T-helper 1 cell (primary cell): ENCODE measurements around the gene FTSJ3.

Source experiments
- DNase-seq, 5 donors: peaks; one replicate each; pipeline ENCODE4 v3.0.0-alpha.2; 2012 to 2020

Gene FTSJ3

DNA sequence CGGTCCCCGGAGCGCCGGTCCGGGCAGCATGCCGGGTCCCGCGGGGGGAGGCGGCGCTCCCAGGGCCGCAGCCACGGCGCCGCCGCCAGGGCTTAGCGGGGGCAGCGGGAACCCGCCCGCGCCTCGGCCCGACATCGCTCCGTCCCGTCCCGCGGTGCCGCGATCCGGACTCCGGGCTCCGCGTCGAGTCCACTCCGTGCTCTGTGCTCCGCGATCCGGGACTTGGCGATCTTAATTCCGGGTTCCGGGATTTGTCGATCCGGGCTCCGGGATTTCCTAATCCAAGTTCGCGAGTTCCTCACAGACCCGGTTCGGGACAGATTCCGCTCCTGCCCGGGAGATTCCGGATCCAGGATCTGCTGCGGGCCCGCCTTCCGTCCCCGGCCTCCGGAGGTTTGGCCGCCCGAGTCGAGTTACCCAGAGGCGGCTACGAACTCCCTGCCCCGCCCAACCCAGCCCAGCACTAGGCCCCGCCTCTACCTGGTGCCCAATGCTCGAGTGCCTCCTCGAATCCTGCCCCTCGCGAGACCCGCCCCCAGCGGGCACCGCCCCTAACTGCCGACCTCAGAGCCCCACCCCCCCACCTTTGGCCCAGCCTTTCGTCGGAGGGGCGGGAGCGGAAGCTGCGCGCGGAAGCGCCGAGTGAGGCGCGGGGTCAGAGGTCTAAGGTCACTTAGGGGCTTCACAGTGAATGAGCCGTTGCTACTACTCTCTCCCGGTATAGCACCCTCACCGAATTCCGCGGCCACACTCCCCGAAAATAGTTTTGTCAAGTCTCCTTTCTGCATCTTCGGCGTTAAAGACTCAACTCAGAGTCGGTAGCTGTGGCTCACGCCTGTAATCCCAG is 15.3 kb upstream of the FTSJ3 start, which contains the start of gene SMARCD2:
SMARCD2 (minus strand) TSS at position 146 of the 847 bp plus-strand sequence; CDS start at position 135, 11 bp downstream.
- peak; percentile 99 for DNase-seq

DNA sequence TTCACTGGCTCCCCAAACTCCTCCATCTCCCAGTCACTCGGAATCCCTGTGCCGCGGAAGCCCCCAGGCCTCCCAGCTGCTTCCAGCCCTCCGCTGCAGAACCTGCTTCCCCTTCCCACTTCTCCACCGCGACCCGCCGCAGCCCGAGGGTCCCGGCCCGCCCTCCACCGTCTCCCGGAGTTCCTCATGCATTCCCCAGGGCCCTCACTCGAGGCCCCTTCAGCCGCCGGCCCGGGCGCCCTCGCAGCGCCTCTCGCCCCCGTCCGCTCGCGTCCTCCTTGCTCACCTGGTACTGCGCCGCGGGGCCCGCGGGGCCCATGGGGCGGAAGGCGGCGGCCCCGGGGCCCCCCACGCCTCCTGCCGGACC is 14.7 kb upstream of the FTSJ3 start:
- DNase-seq, result no peak

- no peak for DNase-seq
Measured at GRCh38 chr17:63841350-63842172, 14.1 kb upstream of the FTSJ3 start.

DNA sequence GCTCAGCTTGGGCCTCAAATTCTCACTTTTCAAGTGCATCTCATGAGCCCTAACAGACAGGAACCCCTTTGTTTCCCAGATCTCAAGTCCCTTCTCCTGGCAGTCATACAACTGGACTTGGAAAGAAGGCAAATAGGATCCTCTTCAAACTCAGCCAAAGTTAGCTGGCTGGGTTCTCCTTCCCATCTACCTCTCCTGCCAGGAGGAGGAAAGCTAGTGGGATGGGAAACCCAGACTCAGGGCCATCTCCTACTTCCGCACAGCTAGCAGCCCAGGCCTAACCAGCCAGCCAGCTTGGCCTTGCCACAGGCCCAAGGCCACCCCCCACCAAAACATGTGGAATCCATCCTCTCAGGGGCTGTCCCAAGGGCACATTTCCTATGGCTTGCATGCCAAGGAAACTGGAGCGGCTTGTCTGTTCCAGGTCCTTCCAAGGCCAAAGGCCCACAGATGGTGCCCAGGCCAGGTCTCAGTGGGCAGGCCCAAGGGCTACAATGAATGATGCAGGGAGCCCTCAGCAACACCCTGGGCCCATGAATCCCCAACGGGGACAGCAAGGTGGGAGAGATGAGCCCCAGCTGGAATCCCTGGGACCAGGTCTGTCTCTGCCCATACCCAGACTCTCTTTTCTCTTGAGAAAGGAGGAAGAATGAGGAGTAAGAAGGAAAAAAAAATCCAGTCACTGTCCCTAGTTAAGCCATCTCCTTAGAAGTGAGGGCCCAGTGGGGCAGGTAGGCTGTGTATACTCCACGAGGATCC is 13.3 kb upstream of the FTSJ3 start:
- DNase-seq, result no peak

DNA sequence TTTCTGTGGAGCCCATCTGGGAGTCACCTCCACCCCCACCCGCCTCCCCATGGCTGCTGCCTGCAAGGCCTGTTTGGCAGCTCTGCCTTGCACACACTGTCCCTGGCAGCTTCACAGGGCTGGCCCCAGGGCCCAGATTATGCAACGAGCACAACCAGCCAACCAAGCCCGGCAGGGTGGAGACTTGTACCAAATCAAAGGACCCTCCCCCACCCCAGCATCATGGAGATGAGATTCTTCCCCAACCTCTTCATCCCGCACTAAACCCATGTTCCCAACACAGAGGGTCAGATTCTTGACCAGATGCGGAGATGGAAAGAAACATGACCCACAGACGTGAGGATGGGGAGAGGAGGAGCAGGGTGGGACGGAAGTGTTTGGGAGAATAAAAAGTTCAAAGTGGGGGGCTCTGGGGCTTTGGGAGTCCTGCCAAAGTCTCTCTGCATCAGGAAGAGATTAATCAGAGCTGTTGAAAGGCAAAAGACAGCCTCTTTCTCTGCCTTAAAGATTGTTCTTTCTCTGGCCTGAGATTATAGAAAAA is 11.2 kb upstream of the FTSJ3 start:
- no peak for DNase-seq

DNA sequence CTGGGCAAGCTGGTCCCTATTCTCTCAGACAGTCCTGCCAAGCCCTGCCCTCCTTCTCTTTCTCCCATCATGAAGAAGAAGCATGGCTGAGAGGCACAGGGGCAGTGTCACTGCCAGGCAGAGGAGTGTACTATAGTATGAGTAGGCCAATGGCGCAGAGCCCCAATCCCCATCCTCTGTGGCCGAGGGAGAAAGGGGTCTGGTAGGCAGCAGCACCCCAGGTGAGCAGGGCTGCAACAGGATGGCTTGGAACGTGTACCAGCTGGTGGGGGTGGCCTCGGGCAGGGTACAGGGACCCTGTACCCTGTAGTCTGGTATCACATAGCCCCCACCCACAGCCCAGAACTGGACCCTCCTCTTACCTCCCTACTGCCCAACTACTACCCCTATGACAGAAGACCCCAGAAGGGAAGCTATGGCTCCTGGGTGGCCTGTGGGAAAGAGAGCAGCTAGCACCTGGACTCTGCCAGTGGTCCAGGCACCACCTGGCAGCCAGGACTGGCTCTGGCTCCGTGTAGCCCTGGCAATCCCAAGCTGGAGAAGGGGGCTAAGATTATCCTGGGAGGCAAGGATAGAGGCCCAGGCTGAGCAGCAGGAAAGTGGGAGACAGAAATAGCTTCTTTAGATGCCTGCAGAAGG is 10.6 kb upstream of the FTSJ3 start:
- DNase-seq, result no peak

DNA sequence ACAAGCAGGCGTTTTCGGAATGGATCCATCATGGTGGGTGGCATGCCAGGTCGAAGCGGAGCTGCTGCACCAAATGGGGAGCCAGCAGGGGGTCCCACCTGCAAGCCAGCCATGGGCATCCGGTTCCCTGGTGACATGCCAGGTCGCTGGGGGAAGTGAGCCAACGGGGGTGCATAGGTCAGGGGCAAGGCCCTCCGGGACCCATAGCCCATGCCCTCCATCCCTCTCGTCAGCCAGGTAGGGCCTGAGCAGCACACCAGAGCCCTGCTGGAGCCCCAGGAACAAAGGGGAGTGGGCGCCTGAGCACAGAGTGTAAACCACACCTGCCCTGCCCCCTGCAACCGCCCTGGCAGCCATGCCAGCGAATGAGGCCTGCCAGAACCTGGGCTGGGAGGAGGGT is 10.0 kb upstream of the FTSJ3 start:
- DNase-seq, result no peak

- DNase-seq, result no peak
Measured at GRCh38 chr17:63836811-63837210, 9.3 kb upstream of the FTSJ3 start.

- no peak for DNase-seq
Measured at GRCh38 chr17:63835167-63835720, 7.8 kb upstream of the FTSJ3 start.

GRCh38 chr17:63834431-63835166 is 7.1 kb upstream of the FTSJ3 start:
- peak in 4 of 5 donors; percentile 41 to 72 (median 42) for DNase-seq

- DNase-seq, result no peak
Measured at GRCh38 chr17:63833741-63834373, 6.4 kb upstream of the FTSJ3 start.

DNA sequence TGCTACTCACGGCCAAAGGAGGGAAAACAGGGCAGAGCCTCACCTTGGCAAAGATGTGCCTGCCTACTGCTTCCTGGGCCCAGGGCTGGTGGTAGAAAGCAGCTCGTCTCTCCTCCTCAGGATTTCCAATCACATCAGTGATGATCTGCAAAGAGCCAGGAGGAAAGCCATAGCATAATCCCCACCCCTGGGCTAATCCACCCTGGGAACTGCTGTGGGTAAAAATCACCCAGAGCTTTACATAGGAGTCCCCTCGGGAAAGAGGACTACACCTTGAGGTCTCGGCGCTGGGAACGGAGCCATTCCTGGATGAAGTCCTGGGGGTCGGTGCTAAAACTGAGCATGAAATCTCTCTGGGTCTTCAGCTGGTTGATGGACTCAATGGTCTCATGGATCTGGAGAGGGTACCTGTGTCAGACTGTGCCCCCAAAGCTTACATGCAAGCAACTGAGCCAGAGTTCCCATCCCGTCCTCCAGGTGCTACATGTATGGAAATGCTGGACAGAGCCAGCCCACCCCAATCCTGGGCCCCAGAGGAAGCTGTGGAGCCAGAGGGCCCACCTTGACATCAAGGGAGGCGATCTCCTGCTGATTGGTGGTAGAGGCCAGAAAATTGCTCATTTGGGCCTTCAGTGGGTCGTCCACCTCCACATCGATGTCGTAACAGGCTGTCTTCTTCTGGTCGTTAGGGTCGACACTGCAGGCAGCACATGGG is 5.7 kb upstream of the FTSJ3 start:
- DNase-seq, result no peak

- no peak for DNase-seq
Measured at GRCh38 chr17:63832455-63832854, 5.0 kb upstream of the FTSJ3 start.

- DNase-seq, result no peak
Measured at GRCh38 chr17:63832014-63832413, 4.6 kb upstream of the FTSJ3 start.

DNA sequence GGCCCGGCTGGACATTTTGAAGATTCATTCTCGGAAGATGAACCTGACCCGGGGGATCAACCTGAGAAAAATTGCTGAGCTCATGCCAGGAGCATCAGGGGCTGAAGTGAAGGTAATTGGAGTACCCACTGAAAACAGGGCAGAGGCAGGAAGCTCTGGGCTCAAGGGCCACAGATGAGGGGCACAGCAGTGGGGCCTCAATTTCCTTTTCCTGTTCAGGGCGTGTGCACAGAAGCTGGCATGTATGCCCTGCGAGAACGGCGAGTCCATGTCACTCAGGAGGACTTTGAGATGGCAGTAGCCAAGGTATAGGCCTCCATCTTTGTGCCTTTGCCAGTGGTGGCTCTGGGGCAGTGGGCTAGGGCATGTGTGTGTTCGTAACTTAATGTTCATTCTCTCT is 4.0 kb upstream of the FTSJ3 start:
- peak in 1 of 5 donors; percentile 52 for DNase-seq

DNA sequence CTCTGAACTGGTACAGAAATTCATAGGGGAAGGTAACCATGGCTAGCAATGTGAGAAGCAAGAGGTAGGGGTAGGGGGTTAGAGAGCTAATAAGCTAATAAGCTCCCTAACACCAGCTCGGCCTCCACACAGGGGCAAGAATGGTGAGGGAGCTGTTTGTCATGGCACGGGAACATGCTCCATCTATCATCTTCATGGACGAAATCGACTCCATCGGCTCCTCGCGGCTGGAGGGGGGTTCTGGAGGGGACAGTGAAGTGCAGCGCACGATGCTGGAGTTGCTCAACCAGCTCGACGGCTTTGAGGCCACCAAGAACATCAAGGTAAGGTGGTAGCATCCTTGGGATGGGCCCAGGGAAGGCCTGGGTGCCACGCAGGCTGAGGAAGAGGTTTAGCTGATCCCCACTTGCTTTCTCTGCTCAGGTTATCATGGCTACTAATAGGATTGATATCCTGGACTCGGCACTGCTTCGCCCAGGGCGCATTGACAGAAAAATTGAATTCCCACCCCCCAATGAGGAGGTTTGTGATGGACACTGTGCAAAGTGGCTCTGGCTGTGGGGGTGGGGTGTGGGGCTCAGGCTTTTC is 3.5 kb upstream of the FTSJ3 start:
- no peak for DNase-seq

DNA sequence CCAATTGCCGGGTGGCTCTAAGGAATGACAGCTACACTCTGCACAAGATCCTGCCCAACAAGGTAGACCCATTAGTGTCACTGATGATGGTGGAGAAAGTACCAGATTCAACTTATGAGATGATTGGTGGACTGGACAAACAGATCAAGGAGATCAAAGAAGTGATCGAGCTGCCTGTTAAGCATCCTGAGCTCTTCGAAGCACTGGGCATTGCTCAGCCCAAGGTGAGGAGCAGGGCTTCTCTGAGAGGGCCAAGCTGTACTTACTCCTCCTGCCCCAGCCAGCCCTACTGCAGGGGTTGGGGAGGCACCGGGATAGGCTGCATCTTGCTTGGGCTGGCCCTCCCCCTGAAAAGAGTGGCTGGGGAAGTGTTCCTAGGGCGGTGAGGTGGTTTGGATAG is 2.8 kb upstream of the FTSJ3 start:
- DNase-seq, result no peak

DNA sequence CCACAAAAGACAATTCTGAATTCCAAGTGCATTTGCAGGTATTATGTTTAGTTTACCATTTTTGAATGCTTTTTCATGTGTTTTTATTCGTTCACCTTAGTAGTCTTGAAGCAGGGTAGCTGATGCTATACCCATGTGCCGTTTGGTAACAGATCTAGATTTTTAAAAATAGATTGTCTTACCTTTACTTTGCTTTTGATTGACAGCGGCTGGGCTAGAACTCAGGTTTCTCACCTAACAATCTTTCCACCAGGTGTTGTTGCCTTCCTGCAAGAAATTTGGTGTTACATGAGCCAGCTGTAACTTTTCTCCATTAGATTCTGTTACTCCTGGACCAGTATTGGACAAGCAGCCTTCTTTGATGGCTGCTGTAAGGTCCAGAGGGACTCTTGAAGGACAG is 1.5 kb upstream of the FTSJ3 start:
- no peak for DNase-seq

GRCh38 chr17:63827801-63828221 is 348 bp upstream of the FTSJ3 start:
- DNase-seq, result no peak
